ENCODE measurements around the gene PHACTR1. TPM values are rescaled to one million over a fixed set of nuclear protein-coding genes. Genes with fewer than 3 reads are reported as not detected.
A peak's percentile ranks its signal among the peaks of the same experiment; 100 is the strongest.

The PHACTR1 gene
- polyA plus RNA-seq, 1 of the 3 experiments (the other 2 are of a cell fraction) = 0.12 TPM

GRCh38 chr6:13044390-13044789 is 327.8 kb downstream of the PHACTR1 start:
- Histone ChIP-seq H4K20me1 (ENCODE audit: insufficient read depth) (no peaks in the 10 kb centered on the region), H2AFZ (ENCODE audit: low read depth) (no peak overlapping the region), H3K27me3 (ENCODE audit: insufficient read depth) (no peaks in the 10 kb centered on the region), H3F3A (replicated peaks; ENCODE audit: insufficient read depth) (no peaks in the 10 kb centered on the region), H3K79me2 (ENCODE audit: insufficient read depth) (no peaks in the 10 kb centered on the region), H3K9me2 (no peaks in the 10 kb centered on the region), H3K27ac (ENCODE audit: low read depth in 2 of 2, low read length in 1 of 2) (no peak overlapping the region), H3K4me2 (no peak overlapping the region), H3K9ac (no peak overlapping the region), H3K4me3 (ENCODE audit: low read depth in 2 of 2, low read length in 1 of 2) (no peak overlapping the region), H3K36me3 (replicated peaks in 1 of 2; ENCODE audit: control insufficient read depth in 1 of 2, insufficient read depth in 2 of 2, low read length in 1 of 2) (no peaks in the 10 kb centered on the region), H3K4me1 (ENCODE audit: control insufficient read depth in 1 of 2, insufficient read depth in 2 of 2, low read depth in 1 of 2, low read length in 1 of 2) (no peaks in the 10 kb centered on the region; a peak in 1 of 4 replicates), H3K9me3 (no peaks in the 10 kb centered on the region)
- ChIA-PET POLR2A (interaction anchor here (1.2 kb wide), 1 partner anchor 284 kb away, joined by 3 read pairs; the partner anchor contains the start of gene TBC1D7), CTCF (interaction anchor here (1.0 to 1.5 kb wide), 2 partner anchors 14 to 18 kb away, joined by 3 to 4 read pairs; no protein-coding TSS in a partner anchor)
- TF ChIP-seq TCF12 (IDR thresholded peaks at IDR 0.05) = no peak
- no peak for TF ChIP-seq POLR2AphosphoS5 (IDR thresholded peaks at IDR 0.05; ENCODE audit: low read depth, low read length)
- no peak for TF ChIP-seq FOXM1 (IDR thresholded peaks at IDR 0.05; ENCODE audit: low read depth)
- TF ChIP-seq SMC3 (IDR thresholded peaks at IDR 0.05; ENCODE audit: low read depth, low read length) = no peak
- peak; percentile 32; the same call in 1 of the 2 replicates for TF ChIP-seq USF1 (IDR thresholded peaks at IDR 0.05; ENCODE audit: borderline replicate concordance, low read depth)
- 62% methylated on average over 6 of the region's 6 CpGs for WGBS (ENCODE audit: low lambda C conversion rate)
- no peak for DNase-seq

GRCh38 chr6:13044896-13045295 is 328.3 kb downstream of the PHACTR1 start:
- Histone ChIP-seq H3K36me3 (replicated peaks in 1 of 2; ENCODE audit: control insufficient read depth in 1 of 2, insufficient read depth in 2 of 2, low read length in 1 of 2) (no peaks in the 10 kb centered on the region), H3K9me2 (no peaks in the 10 kb centered on the region), H4K20me1 (ENCODE audit: insufficient read depth) (no peaks in the 10 kb centered on the region), H2AFZ (ENCODE audit: low read depth) (no peak overlapping the region), H3K9me3 (no peaks in the 10 kb centered on the region), H3K4me2 (no peak overlapping the region), H3K9ac (no peak overlapping the region), H3K4me3 (ENCODE audit: low read depth in 2 of 2, low read length in 1 of 2) (no peak overlapping the region), H3K27me3 (ENCODE audit: insufficient read depth) (no peaks in the 10 kb centered on the region), H3K79me2 (ENCODE audit: insufficient read depth) (no peaks in the 10 kb centered on the region), H3K4me1 (ENCODE audit: control insufficient read depth in 1 of 2, insufficient read depth in 2 of 2, low read depth in 1 of 2, low read length in 1 of 2) (no peaks in the 10 kb centered on the region; a peak in 1 of 4 replicates), H3K27ac (ENCODE audit: low read depth in 2 of 2, low read length in 1 of 2) (no peak overlapping the region), H3F3A (replicated peaks; ENCODE audit: insufficient read depth) (no peaks in the 10 kb centered on the region)
- WGBS (ENCODE audit: low lambda C conversion rate) = 61% methylated on average over 4 of the region's 4 CpGs
- CTCF ChIA-PET = interaction anchor here (1.0 to 1.5 kb wide), 2 partner anchors 14 to 18 kb away, joined by 3 to 4 read pairs; no protein-coding TSS in a partner anchor
- POLR2A ChIA-PET = interaction anchor here (1.2 kb wide), 1 partner anchor 283 kb away, joined by 3 read pairs; the partner anchor contains the start of gene TBC1D7
- DNase-seq = no peak
- TF ChIP-seq NRF1 (IDR thresholded peaks at IDR 0.05; ENCODE audit: low read depth, low read length) (no peak), GATA2 (CRISPR knock-in tag; IDR thresholded peaks at IDR 0.05) (no peak), EP300 (IDR thresholded peaks at IDR 0.05; ENCODE audit: borderline replicate concordance in 1 of 2, low read depth in 1 of 2, low read length in 1 of 2) (no peak), FOXJ3 (CRISPR knock-in tag; IDR thresholded peaks at IDR 0.05) (no peak), ELF1 (IDR thresholded peaks at IDR 0.05) (no peak), FOSL2 (IDR thresholded peaks at IDR 0.05; ENCODE audit: borderline replicate concordance, low read depth) (no peak), GABPA (IDR thresholded peaks at IDR 0.05; ENCODE audit: low read depth) (no peak), JUND (IDR thresholded peaks at IDR 0.05) (no peak), RFX5 (IDR thresholded peaks at IDR 0.05; ENCODE audit: low read length) (no peak), MXI1 (IDR thresholded peaks at IDR 0.05; ENCODE audit: low read depth, low read length) (no peak)

Data from SK-N-SH (cell line).